Activated CD4-positive, alpha-beta T cell treated with anti-CD3 and anti-CD28 coated beads, Interleukin-2, Interleukin-4, amounts not matched to agents 100 ng/mL and 50 ng/mL, durations not matched to agents 16 hours and 8 hours (primary cell): Measurements from ENCODE around the gene MINDY3.

Experiments used
- DNase-seq: peaks from one replicate; pipeline ENCODE4 v3.0.0-alpha.2; 2020; ENCODE audit warnings: low spot score

Gene MINDY3

GRCh38 chr10:15738270-15738925, 121.9 kb downstream of the MINDY3 start:
- DNase-seq: no peak

- DNase-seq: no peak
Measured at GRCh38 chr10:15737656-15738055, 122.7 kb downstream of the MINDY3 start.

- no peak for DNase-seq
Measured at GRCh38 chr10:15735763-15736162, 124.5 kb downstream of the MINDY3 start.

- DNase-seq: no peak
Measured at GRCh38 chr10:15730341-15730740, 130.0 kb downstream of the MINDY3 start.

GRCh38 chr10:15729890-15730289, 130.4 kb downstream of the MINDY3 start:
- no peak for DNase-seq
